ENCODE results near the gene GPS1.
A peak's percentile ranks its signal among the peaks of the same experiment; 100 is the strongest.

Gene GPS1

DNA sequence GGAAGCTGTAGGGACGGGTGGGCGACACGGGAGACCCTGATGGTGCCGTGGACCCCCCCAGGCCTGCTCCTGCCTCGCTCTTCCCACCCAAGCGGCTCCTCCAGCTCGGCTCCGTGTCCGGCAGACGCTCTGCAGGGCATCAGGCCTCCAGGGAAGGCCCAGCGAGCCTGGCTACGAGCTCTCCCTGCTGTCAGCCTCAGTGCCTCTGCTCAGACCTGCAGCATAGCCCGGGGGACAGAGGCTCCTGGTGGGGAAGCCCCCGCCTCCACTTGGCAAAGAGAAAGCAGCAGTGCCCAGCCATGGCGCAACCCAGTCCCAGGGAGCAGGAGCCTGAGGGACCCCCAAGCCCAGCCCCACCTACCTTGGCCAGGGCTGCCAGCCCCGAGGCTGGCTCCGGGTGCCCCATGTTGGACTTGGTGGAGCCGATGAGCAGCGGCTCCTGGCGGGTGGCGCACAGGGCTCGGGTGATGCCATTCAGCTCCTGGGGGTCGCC lies 40.4 kb downstream of the GPS1 start:
- no peak for DNase-seq (ENCODE audit: low read depth)
- TF ChIP-seq CTCF (conservative IDR thresholded peaks at IDR 0.05; ENCODE audit: control insufficient read depth, insufficient read depth, low read depth, low read length): no peak
- no peak overlapping the region for H3K4me3 ChIP-seq (ENCODE audit: control insufficient read depth, low read depth, low read length)

DNA sequence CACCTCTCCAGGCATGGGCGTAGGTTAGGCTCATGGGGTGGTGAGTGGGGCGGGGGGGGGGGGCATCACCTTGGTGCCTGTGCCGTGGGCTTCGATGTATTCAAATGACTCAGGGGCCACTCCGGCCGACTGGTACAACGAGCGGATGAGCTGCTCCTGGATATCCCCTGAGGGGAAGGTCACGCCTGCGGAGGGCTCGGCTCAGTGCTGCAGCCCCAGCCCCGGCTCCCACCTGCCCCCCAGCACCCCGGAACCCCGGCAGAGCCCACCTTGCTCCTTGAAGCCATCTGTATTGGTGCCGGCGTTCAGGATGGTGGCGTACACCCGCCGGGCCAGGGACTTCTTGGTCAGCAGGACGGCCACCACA lies 40.9 kb downstream of the GPS1 start:
- no peak for DNase-seq (ENCODE audit: low read depth)
- no peak for TF ChIP-seq CTCF (conservative IDR thresholded peaks at IDR 0.05; ENCODE audit: control insufficient read depth, insufficient read depth, low read depth, low read length)
- H3K4me3 ChIP-seq (ENCODE audit: control insufficient read depth, low read depth, low read length): no peak overlapping the region

- TF ChIP-seq CTCF (conservative IDR thresholded peaks at IDR 0.05; ENCODE audit: control insufficient read depth, insufficient read depth, low read depth, low read length): no peak
- no peak overlapping the region for H3K4me3 ChIP-seq (ENCODE audit: control insufficient read depth, low read depth, low read length)
- no peak for DNase-seq (ENCODE audit: low read depth)
These were observed 41.5 kb downstream of the GPS1 start for GRCh38 chr17:82092995-82093751.

GRCh38 chr17:82094931-82095776 lies 43.5 kb downstream of the GPS1 start:
- TF ChIP-seq CTCF (conservative IDR thresholded peaks at IDR 0.05; ENCODE audit: control insufficient read depth, insufficient read depth, low read depth, low read length): no peak
- H3K4me3 ChIP-seq (ENCODE audit: control insufficient read depth, low read depth, low read length): peak overlapping the region; percentile 77
- DNase-seq (ENCODE audit: low read depth): no peak

- peak overlapping the region; percentile 77 for H3K4me3 ChIP-seq (ENCODE audit: control insufficient read depth, low read depth, low read length)
- no peak for DNase-seq (ENCODE audit: low read depth)
- no peak for TF ChIP-seq CTCF (conservative IDR thresholded peaks at IDR 0.05; ENCODE audit: control insufficient read depth, insufficient read depth, low read depth, low read length)
These were observed 44.3 kb downstream of the GPS1 start for GRCh38 chr17:82095777-82096708.

GRCh38 chr17:82096709-82097183 lies 45.0 kb downstream of the GPS1 start:
- no peak for TF ChIP-seq CTCF (conservative IDR thresholded peaks at IDR 0.05; ENCODE audit: control insufficient read depth, insufficient read depth, low read depth, low read length)
- peak overlapping the region; percentile 77 for H3K4me3 ChIP-seq (ENCODE audit: control insufficient read depth, low read depth, low read length)
- DNase-seq (ENCODE audit: low read depth): no peak
